ENCODE measurements around the gene MVB12B. TPM values are rescaled to one million over a fixed set of nuclear protein-coding genes. Genes with fewer than 3 reads are reported as not detected.

The MVB12B gene
- total RNA-seq, 1 donor from 2014 or later = 20.2 TPM

- no peaks in the 10 kb centered on the region for H3K9me3 Mint-ChIP-seq (ENCODE audit: unreplicated experiment)
- no peak overlapping the region for H3K27ac Mint-ChIP-seq (ENCODE audit: unreplicated experiment)
- H3K4me1 Mint-ChIP-seq (ENCODE audit: unreplicated experiment) = no peaks in the 10 kb centered on the region
- TF ChIP-seq CTCF (IDR thresholded peaks at IDR 0.05) = no peak
- peak; percentile 67 for DNase-seq (ENCODE audit: extremely low spot score, unreplicated experiment)
- H3K27me3 Mint-ChIP-seq (ENCODE audit: unreplicated experiment) = peaks cover 2% of the 10 kb centered on the region
- H3K36me3 Mint-ChIP-seq (ENCODE audit: unreplicated experiment) = no peaks in the 10 kb centered on the region
- H3K4me3 Mint-ChIP-seq (ENCODE audit: unreplicated experiment) = no peak overlapping the region
Observed at GRCh38 chr9:126304207-126304970, 22.2 kb upstream of the MVB12B start.

GRCh38 chr9:126304971-126305320 lies 21.7 kb upstream of the MVB12B start:
- DNase-seq (ENCODE audit: extremely low spot score, unreplicated experiment) = peak; percentile 54
- peaks cover 2% of the 10 kb centered on the region for H3K27me3 Mint-ChIP-seq (ENCODE audit: unreplicated experiment)
- H3K9me3 Mint-ChIP-seq (ENCODE audit: unreplicated experiment) = no peaks in the 10 kb centered on the region
- no peak for TF ChIP-seq CTCF (IDR thresholded peaks at IDR 0.05)
- H3K4me3 Mint-ChIP-seq (ENCODE audit: unreplicated experiment) = no peak overlapping the region
- H3K4me1 Mint-ChIP-seq (ENCODE audit: unreplicated experiment) = no peaks in the 10 kb centered on the region
- no peak overlapping the region for H3K27ac Mint-ChIP-seq (ENCODE audit: unreplicated experiment)
- no peaks in the 10 kb centered on the region for H3K36me3 Mint-ChIP-seq (ENCODE audit: unreplicated experiment)

- H3K9me3 Mint-ChIP-seq (ENCODE audit: unreplicated experiment) = no peaks in the 10 kb centered on the region
- H3K27me3 Mint-ChIP-seq (ENCODE audit: unreplicated experiment) = peaks cover 2% of the 10 kb centered on the region
- H3K4me1 Mint-ChIP-seq (ENCODE audit: unreplicated experiment) = no peaks in the 10 kb centered on the region
- peak; percentile 73 for DNase-seq (ENCODE audit: extremely low spot score, unreplicated experiment)
- TF ChIP-seq CTCF (IDR thresholded peaks at IDR 0.05) = no peak
- H3K4me3 Mint-ChIP-seq (ENCODE audit: unreplicated experiment) = no peak overlapping the region
- no peaks in the 10 kb centered on the region for H3K36me3 Mint-ChIP-seq (ENCODE audit: unreplicated experiment)
- no peak overlapping the region for H3K27ac Mint-ChIP-seq (ENCODE audit: unreplicated experiment)
Observed at GRCh38 chr9:126306071-126306647, 20.5 kb upstream of the MVB12B start.

GRCh38 chr9:126307322-126308061 lies 19.1 kb upstream of the MVB12B start:
- TF ChIP-seq CTCF (IDR thresholded peaks at IDR 0.05) = no peak
- Mint-ChIP-seq H3K4me1 (ENCODE audit: unreplicated experiment) (no peaks in the 10 kb centered on the region), H3K27ac (ENCODE audit: unreplicated experiment) (no peak overlapping the region), H3K27me3 (ENCODE audit: unreplicated experiment) (peaks cover 2% of the 10 kb centered on the region), H3K36me3 (ENCODE audit: unreplicated experiment) (no peaks in the 10 kb centered on the region), H3K4me3 (ENCODE audit: unreplicated experiment) (no peak overlapping the region), H3K9me3 (ENCODE audit: unreplicated experiment) (no peaks in the 10 kb centered on the region)
- peak; percentile 59 for DNase-seq (ENCODE audit: extremely low spot score, unreplicated experiment)

All from osteocyte (in vitro differentiated cells).